ENCODE data around the gene EHD1.

EHD1 gene

GRCh38 chr11:64891880-64892279 lies 13.5 kb upstream of the EHD1 start:
- no peak for DNase-seq (ENCODE audit: extremely low read depth in 1 of 2, low read depth in 1 of 2)

- DNase-seq (ENCODE audit: extremely low read depth in 1 of 2, low read depth in 1 of 2), result no peak
Measured at GRCh38 chr11:64891215-64891848, 12.9 kb upstream of the EHD1 start.

GRCh38 chr11:64890522-64890939 lies 12.1 kb upstream of the EHD1 start:
- no peak for DNase-seq (ENCODE audit: extremely low read depth in 1 of 2, low read depth in 1 of 2)

- no peak for DNase-seq (ENCODE audit: extremely low read depth in 1 of 2, low read depth in 1 of 2)
Measured at GRCh38 chr11:64888729-64889511, 10.5 kb upstream of the EHD1 start.

GRCh38 chr11:64888406-64888728 lies 9.9 kb upstream of the EHD1 start:
- no peak for DNase-seq (ENCODE audit: extremely low read depth in 1 of 2, low read depth in 1 of 2)

- peak; percentile 63 to 69 for DNase-seq (ENCODE audit: extremely low read depth in 1 of 2, low read depth in 1 of 2)
Measured at GRCh38 chr11:64887757-64888405, 9.5 kb upstream of the EHD1 start.

- DNase-seq (ENCODE audit: extremely low read depth in 1 of 2, low read depth in 1 of 2), result no peak
Measured at GRCh38 chr11:64887234-64887756, 8.9 kb upstream of the EHD1 start.

- DNase-seq (ENCODE audit: extremely low read depth in 1 of 2, low read depth in 1 of 2), result no peak
Measured at GRCh38 chr11:64885367-64886286, 7.2 kb upstream of the EHD1 start.

- DNase-seq (ENCODE audit: extremely low read depth in 1 of 2, low read depth in 1 of 2), result no peak
Measured at GRCh38 chr11:64884019-64884418, 5.6 kb upstream of the EHD1 start.

- DNase-seq (ENCODE audit: extremely low read depth in 1 of 2, low read depth in 1 of 2), result no peak
Measured at GRCh38 chr11:64883575-64883974, 5.2 kb upstream of the EHD1 start.

- no peak for DNase-seq (ENCODE audit: extremely low read depth in 1 of 2, low read depth in 1 of 2)
Measured at GRCh38 chr11:64882243-64882642, 3.8 kb upstream of the EHD1 start.

GRCh38 chr11:64881476-64881875 lies 3.1 kb upstream of the EHD1 start:
- DNase-seq (ENCODE audit: extremely low read depth in 1 of 2, low read depth in 1 of 2), result no peak

- DNase-seq (ENCODE audit: extremely low read depth in 1 of 2, low read depth in 1 of 2), result no peak
Measured at GRCh38 chr11:64880240-64881001, 2.0 kb upstream of the EHD1 start.

GRCh38 chr11:64879244-64879900 lies 951 bp upstream of the EHD1 start:
- DNase-seq (ENCODE audit: extremely low read depth in 1 of 2, low read depth in 1 of 2), result no peak

- no peak for DNase-seq (ENCODE audit: extremely low read depth in 1 of 2, low read depth in 1 of 2)
Measured at GRCh38 chr11:64878223-64878493, 263 bp downstream of the EHD1 start.

- no peak for DNase-seq (ENCODE audit: extremely low read depth in 1 of 2, low read depth in 1 of 2)
Measured at GRCh38 chr11:64877390-64878222, 815 bp downstream of the EHD1 start.

GRCh38 chr11:64876835-64877341 lies 1.5 kb downstream of the EHD1 start:
- no peak for DNase-seq (ENCODE audit: extremely low read depth in 1 of 2, low read depth in 1 of 2)

- peak in 1 of 2 donors; percentile 37 for DNase-seq (ENCODE audit: extremely low read depth in 1 of 2, low read depth in 1 of 2)
Measured at GRCh38 chr11:64876229-64876750, 2.1 kb downstream of the EHD1 start.

Data from stimulated activated CD8-positive, alpha-beta memory T cell treated with anti-CD3 and anti-CD28 coated beads, Interleukin-7, amount 100 ng/mL, for 48 hours (primary cell).